ENCODE results near the gene GDF15.
"Not testable (repeated sequence)": the region's sequence is repeated elsewhere in the genome, so short reads cannot be mapped to it uniquely, and the experiment has no call there.

The GDF15 gene

GRCh38 chr19:18342090-18342632 is 43.8 kb upstream of the GDF15 start:
- POLR2A ChIA-PET: interaction anchor here (1.0 to 2.5 kb wide), 3 partner anchors 14 to 61 kb away, joined by 3 to 17 read pairs (median 4); partner anchors contain the start of genes JUND and LSM4
- no peak for TF ChIP-seq CTBP1 (IDR thresholded peaks at IDR 0.05; ENCODE audit: borderline replicate concordance)
- TF ChIP-seq, protein P1, sequence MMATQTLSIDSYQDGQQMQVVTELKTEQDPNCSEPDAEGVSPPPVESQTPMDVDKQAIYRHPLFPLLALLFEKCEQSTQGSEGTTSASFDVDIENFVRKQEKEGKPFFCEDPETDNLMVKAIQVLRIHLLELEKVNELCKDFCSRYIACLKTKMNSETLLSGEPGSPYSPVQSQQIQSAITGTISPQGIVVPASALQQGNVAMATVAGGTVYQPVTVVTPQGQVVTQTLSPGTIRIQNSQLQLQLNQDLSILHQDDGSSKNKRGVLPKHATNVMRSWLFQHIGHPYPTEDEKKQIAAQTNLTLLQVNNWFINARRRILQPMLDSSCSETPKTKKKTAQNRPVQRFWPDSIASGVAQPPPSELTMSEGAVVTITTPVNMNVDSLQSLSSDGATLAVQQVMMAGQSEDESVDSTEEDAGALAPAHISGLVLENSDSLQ (IDR thresholded peaks at IDR 0.05): no peak
- no peak for TF ChIP-seq SUZ12 (IDR thresholded peaks at IDR 0.05)
- no peak for TF ChIP-seq FOXM1 (IDR thresholded peaks at IDR 0.05; ENCODE audit: borderline replicate concordance)
- TF ChIP-seq HDGF (IDR thresholded peaks at IDR 0.05; ENCODE audit: borderline replicate concordance): no peak
- DNase-seq (ENCODE audit: extremely low spot score): no peak
- CTCF ChIA-PET: interaction anchor here (0.6 to 3.6 kb wide), 3 partner anchors 13 to 64 kb away, joined by 3 to 22 read pairs (median 3); no protein-coding TSS in a partner anchor

DNA sequence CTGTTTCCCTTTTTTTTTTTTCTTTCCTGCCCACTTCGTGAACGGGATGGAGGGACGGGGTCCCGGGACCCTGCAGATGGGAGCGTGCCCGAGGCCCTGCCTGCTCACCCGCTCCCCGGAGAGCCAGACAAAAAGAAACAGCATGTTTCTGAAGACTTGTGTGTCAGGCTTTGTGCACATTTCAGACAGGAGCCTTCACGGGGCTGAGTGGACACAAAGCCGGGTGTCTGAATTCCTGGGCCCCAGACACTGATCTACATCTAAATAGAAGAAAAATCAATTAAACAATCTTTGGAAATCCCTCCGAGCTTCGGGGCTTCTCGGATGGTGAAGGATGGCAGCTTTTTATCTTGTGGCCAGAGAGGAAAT is 41.4 kb upstream of the GDF15 start:
- DNase-seq (ENCODE audit: extremely low spot score): no peak
- POLR2A ChIA-PET: no interaction called here
- CTCF ChIA-PET: interaction anchor here (3.6 kb wide), 1 partner anchor 65 kb away, joined by 22 read pairs; no protein-coding TSS in a partner anchor
- TF ChIP-seq ARNT (IDR thresholded peaks at IDR 0.05): no peak
- TF ChIP-seq HDGF (IDR thresholded peaks at IDR 0.05; ENCODE audit: borderline replicate concordance): no peak
- no peak for TF ChIP-seq SP1 (IDR thresholded peaks at IDR 0.05)
- no peak for TF ChIP-seq L3MBTL2 (conservative IDR thresholded peaks at IDR 0.05)
- TF ChIP-seq FOXK2 (IDR thresholded peaks at IDR 0.05): no peak
- TF ChIP-seq, protein P1 (IDR thresholded peaks at IDR 0.05): no peak
- no peak for TF ChIP-seq TARDBP (IDR thresholded peaks at IDR 0.05)
- no peak for TF ChIP-seq BHLHE40 (IDR thresholded peaks at IDR 0.05; ENCODE audit: borderline replicate concordance)
- TF ChIP-seq ZNF384 (IDR thresholded peaks at IDR 0.05): no peak
- no peak for TF ChIP-seq FOXM1 (IDR thresholded peaks at IDR 0.05; ENCODE audit: borderline replicate concordance)
- TF ChIP-seq SUZ12 (IDR thresholded peaks at IDR 0.05): no peak
- no peak for TF ChIP-seq CTBP1 (IDR thresholded peaks at IDR 0.05; ENCODE audit: borderline replicate concordance)
- TF ChIP-seq FOXA1 (IDR thresholded peaks at IDR 0.05): no peak
- no peak for TF ChIP-seq LEF1 (IDR thresholded peaks at IDR 0.05; ENCODE audit: borderline replicate concordance)
- no peak for TF ChIP-seq NFRKB (IDR thresholded peaks at IDR 0.05)

- no peak for DNase-seq (ENCODE audit: extremely low spot score)
- POLR2A ChIA-PET: interaction anchor here (0.6 kb wide), 1 partner anchor 65 kb away, joined by 3 read pairs; no protein-coding TSS in a partner anchor
- CTCF ChIA-PET: interaction anchor here (0.6 kb wide), 1 partner anchor 15 kb away, joined by 4 read pairs; no protein-coding TSS in a partner anchor
- TF ChIP-seq FOXK2 (IDR thresholded peaks at IDR 0.05) (no peak), ARNT (IDR thresholded peaks at IDR 0.05) (no peak), LEF1 (IDR thresholded peaks at IDR 0.05; ENCODE audit: borderline replicate concordance) (no peak), SUZ12 (IDR thresholded peaks at IDR 0.05) (no peak), FOXA1 (IDR thresholded peaks at IDR 0.05) (no peak), ZNF384 (IDR thresholded peaks at IDR 0.05) (no peak), SP1 (IDR thresholded peaks at IDR 0.05) (no peak), TARDBP (IDR thresholded peaks at IDR 0.05) (no peak), HDGF (IDR thresholded peaks at IDR 0.05; ENCODE audit: borderline replicate concordance) (no peak), BHLHE40 (IDR thresholded peaks at IDR 0.05; ENCODE audit: borderline replicate concordance) (no peak), CTBP1 (IDR thresholded peaks at IDR 0.05; ENCODE audit: borderline replicate concordance) (no peak), ELF4 (IDR thresholded peaks at IDR 0.05) (no peak), L3MBTL2 (conservative IDR thresholded peaks at IDR 0.05) (no peak), NFRKB (IDR thresholded peaks at IDR 0.05) (no peak), FOXM1 (IDR thresholded peaks at IDR 0.05; ENCODE audit: borderline replicate concordance) (no peak)
- TF ChIP-seq, protein P1 (IDR thresholded peaks at IDR 0.05): no peak
Measured at GRCh38 chr19:18345296-18345695, 40.7 kb upstream of the GDF15 start.

DNA sequence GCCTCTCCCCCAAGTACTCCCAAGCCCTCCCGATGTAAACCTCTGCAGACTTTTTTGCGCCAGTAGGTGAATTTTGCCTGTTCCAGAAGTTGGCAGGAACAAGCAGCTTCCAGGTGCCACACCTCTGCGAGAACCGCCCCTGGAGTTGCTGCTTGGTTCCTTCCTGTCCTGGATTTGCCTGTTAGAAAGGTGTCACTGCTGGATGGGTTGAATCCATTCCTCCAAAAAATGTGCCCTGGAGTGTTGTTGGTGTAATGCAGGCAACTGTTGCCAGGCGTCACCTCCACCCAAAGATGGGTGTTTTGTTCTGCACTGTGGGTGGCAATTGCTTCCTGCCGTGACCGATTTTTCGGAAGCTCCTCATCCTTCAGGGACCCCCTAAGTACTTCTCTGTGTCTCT is 39.9 kb upstream of the GDF15 start:
- ChIA-PET POLR2A (interaction anchor here (0.6 kb wide), 1 partner anchor 66 kb away, joined by 3 read pairs; no protein-coding TSS in a partner anchor), CTCF (no interaction called here)
- DNase-seq (ENCODE audit: extremely low spot score): no peak
- no peak for TF ChIP-seq BHLHE40 (IDR thresholded peaks at IDR 0.05; ENCODE audit: borderline replicate concordance)
- no peak for TF ChIP-seq FOXM1 (IDR thresholded peaks at IDR 0.05; ENCODE audit: borderline replicate concordance)
- no peak for TF ChIP-seq ELF4 (IDR thresholded peaks at IDR 0.05)
- TF ChIP-seq LEF1 (IDR thresholded peaks at IDR 0.05; ENCODE audit: borderline replicate concordance): no peak
- no peak for TF ChIP-seq ARNT (IDR thresholded peaks at IDR 0.05)
- TF ChIP-seq FOXA1 (IDR thresholded peaks at IDR 0.05): no peak
- no peak for TF ChIP-seq HDGF (IDR thresholded peaks at IDR 0.05; ENCODE audit: borderline replicate concordance)
- TF ChIP-seq TARDBP (IDR thresholded peaks at IDR 0.05): no peak
- TF ChIP-seq SP1 (IDR thresholded peaks at IDR 0.05): no peak
- no peak for TF ChIP-seq SUZ12 (IDR thresholded peaks at IDR 0.05)
- no peak for TF ChIP-seq CTBP1 (IDR thresholded peaks at IDR 0.05; ENCODE audit: borderline replicate concordance)
- TF ChIP-seq, protein P1 (IDR thresholded peaks at IDR 0.05): no peak
- TF ChIP-seq L3MBTL2 (conservative IDR thresholded peaks at IDR 0.05): no peak
- TF ChIP-seq FOXK2 (IDR thresholded peaks at IDR 0.05): no peak
- TF ChIP-seq NFRKB (IDR thresholded peaks at IDR 0.05): no peak
- TF ChIP-seq ZNF384 (IDR thresholded peaks at IDR 0.05): no peak

- no peak for DNase-seq (ENCODE audit: extremely low spot score)
- TF ChIP-seq CTBP1 (IDR thresholded peaks at IDR 0.05; ENCODE audit: borderline replicate concordance) (no peak), ELF4 (IDR thresholded peaks at IDR 0.05) (no peak), FOXA1 (IDR thresholded peaks at IDR 0.05) (no peak), HDGF (IDR thresholded peaks at IDR 0.05; ENCODE audit: borderline replicate concordance) (no peak), SP1 (IDR thresholded peaks at IDR 0.05) (no peak), L3MBTL2 (conservative IDR thresholded peaks at IDR 0.05) (no peak), BHLHE40 (IDR thresholded peaks at IDR 0.05; ENCODE audit: borderline replicate concordance) (no peak), NFRKB (IDR thresholded peaks at IDR 0.05) (no peak), TARDBP (IDR thresholded peaks at IDR 0.05) (no peak), LEF1 (IDR thresholded peaks at IDR 0.05; ENCODE audit: borderline replicate concordance) (no peak), FOXK2 (IDR thresholded peaks at IDR 0.05) (no peak), ZNF384 (IDR thresholded peaks at IDR 0.05) (no peak), SUZ12 (IDR thresholded peaks at IDR 0.05) (no peak)
- TF ChIP-seq, protein P1 (IDR thresholded peaks at IDR 0.05): no peak
- ChIA-PET POLR2A (no interaction called here), CTCF (interaction anchor here (2.5 kb wide), 1 partner anchor 63 kb away, joined by 13 read pairs; no protein-coding TSS in a partner anchor)
Measured at GRCh38 chr19:18348171-18348570, 37.8 kb upstream of the GDF15 start.

GRCh38 chr19:18348818-18349339 is 37.1 kb upstream of the GDF15 start:
- not testable (repeated sequence) for DNase-seq (ENCODE audit: extremely low spot score)
- POLR2A ChIA-PET: interaction anchor here (1.2 to 1.8 kb wide), 2 partner anchors 67 to 68 kb away, joined by 6 to 10 read pairs; partner anchors contain the start of gene JUND
- CTCF ChIA-PET: interaction anchor here (0.7 to 2.5 kb wide), 7 partner anchors 20 to 98 kb away, joined by 3 to 13 read pairs (median 4); partner anchors contain the start of gene JUND
